HEK293 (cell line): ENCODE data around the gene HUNK.

Source experiments
- PBX3 ChIP-seq: sonication (generic); formaldehyde crosslinking; IDR thresholded peaks from 2 replicates; pipeline ENCODE4 v1.8.1; 2022; ENCODE audit warnings: mild to moderate bottlenecking, moderate library complexity, missing genetic modification reagents
- REST ChIP-seq: fragments of 450-650 bp; formaldehyde crosslinking; IDR thresholded peaks from 2 replicates; pipeline ENCODE4 v1.5.1; 2016; ENCODE audit warnings: missing biosample characterization, missing genetic modification characterization
- ZBTB20 ChIP-seq: fragments of 450-650 bp; formaldehyde crosslinking; IDR thresholded peaks from 2 replicates; pipeline ENCODE4 v1.5.1; 2016; ENCODE audit warnings: missing biosample characterization, missing genetic modification characterization
- ZNF404 ChIP-seq: fragments of 450-650 bp; formaldehyde crosslinking; IDR thresholded peaks from 2 replicates; pipeline ENCODE4 v1.5.1; 2017; ENCODE audit warnings: missing biosample characterization, missing genetic modification characterization
- ZNF426 ChIP-seq: fragments of 450-650 bp; formaldehyde crosslinking; IDR thresholded peaks from 2 replicates; pipeline ENCODE4 v1.5.1; 2017; ENCODE audit warnings: missing biosample characterization, missing genetic modification characterization, mild to moderate bottlenecking, inconsistent platforms, moderate library complexity
- ZNF623 ChIP-seq: fragments of 450-650 bp; formaldehyde crosslinking; IDR thresholded peaks from 2 replicates; pipeline ENCODE4 v1.5.1; 2016; ENCODE audit warnings: missing biosample characterization, missing genetic modification characterization
- ZNF830 ChIP-seq: fragments of 450-650 bp; IDR thresholded peaks from 2 replicates; pipeline ENCODE4 v1.5.0; 2018; ENCODE audit warnings: missing biosample characterization, missing genetic modification characterization, low read depth, mild to moderate bottlenecking, moderate library complexity
- TF ChIP-seq, protein P1 (sequence below): fragments of 450-650 bp; formaldehyde crosslinking; IDR thresholded peaks from 2 replicates; pipeline ENCODE4 v1.5.1; 2016; ENCODE audit warnings: missing biosample characterization, missing genetic modification characterization
- TF ChIP-seq, protein P2 (sequence below): fragments of 450-650 bp; formaldehyde crosslinking; IDR thresholded peaks from 2 replicates; pipeline ENCODE4 v1.5.1; 2016; ENCODE audit warnings: missing biosample characterization, missing genetic modification characterization
- TF ChIP-seq, protein P3 (sequence below): fragments of 450-650 bp; formaldehyde crosslinking; IDR thresholded peaks from 2 replicates; pipeline ENCODE4 v1.5.1; 2016; ENCODE audit warnings: missing biosample characterization, missing genetic modification characterization

DNA sequence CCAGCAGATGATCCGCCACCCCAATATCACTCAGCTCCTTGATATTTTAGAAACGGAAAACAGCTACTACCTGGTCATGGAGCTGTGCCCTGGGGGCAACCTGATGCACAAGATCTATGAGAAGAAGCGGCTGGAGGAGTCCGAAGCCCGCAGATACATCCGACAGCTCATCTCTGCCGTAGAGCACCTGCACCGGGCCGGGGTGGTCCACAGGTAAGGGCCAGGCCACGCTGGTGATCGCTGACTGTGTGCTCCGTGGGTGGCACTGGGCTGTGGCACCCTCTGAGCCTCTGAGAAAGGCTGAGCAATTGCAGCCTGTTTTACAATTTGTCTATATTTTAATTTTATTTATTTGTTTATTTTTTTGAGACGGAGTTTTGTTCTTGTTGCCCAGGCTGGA is 51.7 kb downstream of the HUNK start:
- TF ChIP-seq, protein P1, sequence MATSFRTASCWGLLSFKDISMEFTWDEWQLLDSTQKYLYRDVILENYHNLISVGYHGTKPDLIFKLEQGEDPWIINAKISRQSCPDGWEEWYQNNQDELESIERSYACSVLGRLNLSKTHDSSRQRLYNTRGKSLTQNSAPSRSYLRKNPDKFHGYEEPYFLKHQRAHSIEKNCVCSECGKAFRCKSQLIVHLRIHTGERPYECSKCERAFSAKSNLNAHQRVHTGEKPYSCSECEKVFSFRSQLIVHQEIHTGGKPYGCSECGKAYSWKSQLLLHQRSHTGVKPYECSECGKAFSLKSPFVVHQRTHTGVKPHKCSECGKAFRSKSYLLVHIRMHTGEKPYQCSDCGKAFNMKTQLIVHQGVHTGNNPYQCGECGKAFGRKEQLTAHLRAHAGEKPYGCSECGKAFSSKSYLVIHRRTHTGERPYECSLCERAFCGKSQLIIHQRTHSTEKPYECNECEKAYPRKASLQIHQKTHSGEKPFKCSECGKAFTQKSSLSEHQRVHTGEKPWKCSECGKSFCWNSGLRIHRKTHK (tag by site-specific recombination): no peak
- TF ChIP-seq REST (no peak), ZNF404 (no peak), ZNF623 (tag by site-specific recombination) (no peak), PBX3 (CRISPR knock-in tag) (no peak), ZNF830 (no peak), ZNF426 (tag by site-specific recombination) (no peak), ZBTB20 (tag by site-specific recombination) (no peak)
- TF ChIP-seq, protein P2, sequence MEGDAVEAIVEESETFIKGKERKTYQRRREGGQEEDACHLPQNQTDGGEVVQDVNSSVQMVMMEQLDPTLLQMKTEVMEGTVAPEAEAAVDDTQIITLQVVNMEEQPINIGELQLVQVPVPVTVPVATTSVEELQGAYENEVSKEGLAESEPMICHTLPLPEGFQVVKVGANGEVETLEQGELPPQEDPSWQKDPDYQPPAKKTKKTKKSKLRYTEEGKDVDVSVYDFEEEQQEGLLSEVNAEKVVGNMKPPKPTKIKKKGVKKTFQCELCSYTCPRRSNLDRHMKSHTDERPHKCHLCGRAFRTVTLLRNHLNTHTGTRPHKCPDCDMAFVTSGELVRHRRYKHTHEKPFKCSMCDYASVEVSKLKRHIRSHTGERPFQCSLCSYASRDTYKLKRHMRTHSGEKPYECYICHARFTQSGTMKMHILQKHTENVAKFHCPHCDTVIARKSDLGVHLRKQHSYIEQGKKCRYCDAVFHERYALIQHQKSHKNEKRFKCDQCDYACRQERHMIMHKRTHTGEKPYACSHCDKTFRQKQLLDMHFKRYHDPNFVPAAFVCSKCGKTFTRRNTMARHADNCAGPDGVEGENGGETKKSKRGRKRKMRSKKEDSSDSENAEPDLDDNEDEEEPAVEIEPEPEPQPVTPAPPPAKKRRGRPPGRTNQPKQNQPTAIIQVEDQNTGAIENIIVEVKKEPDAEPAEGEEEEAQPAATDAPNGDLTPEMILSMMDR: no peak
- TF ChIP-seq, protein P3, sequence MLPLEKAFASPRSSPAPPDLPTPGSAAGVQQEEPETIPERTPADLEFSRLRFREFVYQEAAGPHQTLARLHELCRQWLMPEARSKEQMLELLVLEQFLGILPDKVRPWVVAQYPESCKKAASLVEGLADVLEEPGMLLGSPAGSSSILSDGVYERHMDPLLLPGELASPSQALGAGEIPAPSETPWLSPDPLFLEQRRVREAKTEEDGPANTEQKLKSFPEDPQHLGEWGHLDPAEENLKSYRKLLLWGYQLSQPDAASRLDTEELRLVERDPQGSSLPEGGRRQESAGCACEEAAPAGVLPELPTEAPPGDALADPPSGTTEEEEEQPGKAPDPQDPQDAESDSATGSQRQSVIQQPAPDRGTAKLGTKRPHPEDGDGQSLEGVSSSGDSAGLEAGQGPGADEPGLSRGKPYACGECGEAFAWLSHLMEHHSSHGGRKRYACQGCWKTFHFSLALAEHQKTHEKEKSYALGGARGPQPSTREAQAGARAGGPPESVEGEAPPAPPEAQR (tag by site-specific recombination): no peak
